Spleen (tissue), 11 donors: ENCODE results near the gene RNF212. TPM values are rescaled to one million over a fixed set of nuclear protein-coding genes. Genes with fewer than 3 reads are reported as not detected.

Source experiments
- DNase-seq: peaks from one replicate; pipeline ENCODE4 v3.0.0-alpha.2; 2020
- H3K27ac ChIP-seq, 8 donors: fragments of 200-600 bp; sonication (generic) in 7 of 8; 1 replicate in 4 of 8; 2 replicates in 4 of 8; pipeline versions ENCODE4 v1.5.0 to v1.8.0; 2016 to 2021; ENCODE audit warnings: inconsistent platforms in 4 of 8, mild to moderate bottlenecking in 4 of 8, moderate library complexity in 1 of 8
- H3K27me3 ChIP-seq, 7 donors: fragments of 200-600 bp; sonication (generic) in 6 of 7; replicated peaks in 1 of 7; 1 replicate in 4 of 7; 2 replicates in 3 of 7; pipeline versions ENCODE4 v1.5.0 to v1.8.0; 2016 to 2021; ENCODE audit warnings: inconsistent platforms in 3 of 7, mild to moderate bottlenecking in 1 of 7
- H3K36me3 ChIP-seq, 6 donors: fragments of 200-600 bp; sonication (generic) in 5 of 6; 1 replicate in 4 of 6; 2 replicates in 2 of 6; pipeline versions ENCODE4 v1.5.0 to v1.8.0; 2016 to 2021; ENCODE audit warnings: inconsistent platforms in 2 of 6
- H3K4me1 ChIP-seq, 6 donors: fragments of 200-600 bp; sonication (generic) in 5 of 6; 1 replicate in 3 of 6; 2 replicates in 3 of 6; pipeline versions ENCODE4 v1.5.0 to v1.8.0; 2016 to 2021; ENCODE audit warnings: inconsistent platforms in 3 of 6
- H3K4me3 ChIP-seq, 8 donors: fragments of 200-600 bp; sonication (generic) in 7 of 8; 1 replicate in 4 of 8; 2 replicates in 4 of 8; pipeline versions ENCODE4 v1.5.0 to v1.8.0; 2016 to 2021; ENCODE audit warnings: inconsistent platforms in 4 of 8, mild to moderate bottlenecking in 4 of 8, moderate library complexity in 2 of 8
- H3K9me3 ChIP-seq, 8 donors: fragments of 200-600 bp; sonication (generic) in 7 of 8; 1 replicate in 4 of 8; 2 replicates in 4 of 8; pipeline versions ENCODE4 v1.5.0 to v1.8.0; 2016 to 2021; ENCODE audit warnings: inconsistent platforms in 4 of 8
- CTCF ChIP-seq, 11 experiments: fragments of 200-600 bp in 7 of 11; fragments of 450-650 bp in 4 of 11; sonication (generic) in 4 of 11; IDR thresholded peaks in 8 of 11; conservative IDR thresholded peaks in 3 of 11; 1 replicate in 7 of 11; 2 replicates in 4 of 11; pipeline versions ENCODE4 v1.4.0 to v1.8.0; 2016 to 2021; ENCODE audit warnings: antibody characterized with exemption in 11 of 11, inconsistent platforms in 4 of 11, mild to moderate bottlenecking in 1 of 11
- POLR2A ChIP-seq, 3 donors: fragments of 450-650 bp; IDR thresholded peaks; one replicate each; pipeline ENCODE4 v1.5.1; 2017; ENCODE audit warnings: antibody characterized with exemption in 3 of 3, mild to moderate bottlenecking in 1 of 3
- POLR2AphosphoS5 ChIP-seq, 3 donors: sonication (generic); formaldehyde crosslinking; IDR thresholded peaks; one replicate each; pipeline ENCODE4 v1.5.1; 2017; ENCODE audit warnings: antibody characterized with exemption in 3 of 3
- WGBS, 5 donors: extraction: QIAGEN DNeasy Blood & Tissue Kit in 3 of 5; methylation state at CpG; one replicate each; pipeline versions ENCODE4 v1.1.5 to v1.1.7; 2013 to 2018; 5-methylcytosine and 5-hydroxymethylcytosine counted together
- intact Hi-C: fragments of 100-400 bp; cut with DNase I; formaldehyde crosslinking; loops from one replicate; pipeline ENCODE4 v1.15.0; 2023; ENCODE audit warnings: low total_unique reads
- polyA plus RNA-seq, 3 donors: library from polyadenylated mRNA; stranded (reverse); fragments of 200-250 nt; gene quantifications; one replicate each; pipeline ENCODE4 v1.2.1, GENCODE V29; 2013
- total RNA-seq, 7 donors: library from RNA; depleted of rRNA in 3 of 7; stranded (reverse); fragments of >200 nt in 3 of 7; fragmentation: NEBNext Ultra II Directional in 4 of 7; extraction: Animal tissue kit (Norgen Biotek cat#: 25700) in 4 of 7; gene quantifications; one replicate each; pipeline versions ENCODE4 v1.1.0 to v1.2.1, GENCODE V29; 2016 to 2021
- donor health status: healthy with polysubstance abuse.
- donor health status: DM: no; HTN: no; CAD: no; lungs with moderate emphysema.
- donor health status: DM: no; HTN: no; CAD: no.
- donor health status: Bipolar disorder and iron deficiency.
- donor health status: healthy.
- donor health status: DM: no; HTN: no; CAD: no.
- donor health status: DM: yes; HTN: yes; CAD: no.

Gene RNF212
- total and polyA plus RNA-seq, 10 donors: 0.46 to 5.6 (median 2.2) TPM

- Histone ChIP-seq H3K4me1 (no peaks in the 10 kb centered on the region), H3K36me3 (no peaks in the 10 kb centered on the region), H3K27me3 (peaks cover 0 to 15% (median 0%) of the 10 kb centered on the region in 7 donors), H3K4me3 (no peak overlapping the region), H3K27ac (no peak overlapping the region), H3K9me3 (no peaks in the 10 kb centered on the region)
- WGBS, 5 donors: 72 to 82% (median 79%) methylated on average over 12 of the region's 12 CpGs
- DNase-seq: no peak
- TF ChIP-seq CTCF (IDR thresholded peaks at IDR 0.05 in 8 of 11, conservative IDR thresholded peaks at IDR 0.05 in 3 of 11): no peak
- TF ChIP-seq POLR2AphosphoS5 (IDR thresholded peaks at IDR 0.05): no peak
- no peak for TF ChIP-seq POLR2A (IDR thresholded peaks at IDR 0.05)
- intact Hi-C loops: no loop called here
Observed at GRCh38 chr4:1105067-1105466, 8.3 kb downstream of the RNF212 start.

GRCh38 chr4:1104647-1105046 lies 8.7 kb downstream of the RNF212 start:
- no peak for TF ChIP-seq POLR2A (IDR thresholded peaks at IDR 0.05)
- no peak for TF ChIP-seq POLR2AphosphoS5 (IDR thresholded peaks at IDR 0.05)
- no peak for TF ChIP-seq CTCF (IDR thresholded peaks at IDR 0.05 in 8 of 11, conservative IDR thresholded peaks at IDR 0.05 in 3 of 11)
- H3K4me3 ChIP-seq: no peak overlapping the region
- H3K36me3 ChIP-seq: no peaks in the 10 kb centered on the region
- H3K27ac ChIP-seq: no peak overlapping the region
- no peak for DNase-seq
- intact Hi-C loops: no loop called here
- H3K9me3 ChIP-seq: no peaks in the 10 kb centered on the region
- 81 to 92% (median 88%) methylated on average over 5 to 8 of the region's 8 CpGs for WGBS, 5 donors
- no peaks in the 10 kb centered on the region for H3K4me1 ChIP-seq
- peaks cover 0 to 13% (median 0%) of the 10 kb centered on the region in 7 donors for H3K27me3 ChIP-seq

- intact Hi-C loops: no loop called here
- H3K9me3 ChIP-seq: no peaks in the 10 kb centered on the region
- no peak for DNase-seq
- no peak overlapping the region for H3K27ac ChIP-seq
- H3K4me3 ChIP-seq: no peak overlapping the region
- 86 to 90% (median 90%) methylated on average over 27 of the region's 27 CpGs for WGBS, 5 donors
- H3K36me3 ChIP-seq: no peaks in the 10 kb centered on the region
- no peaks in the 10 kb centered on the region for H3K4me1 ChIP-seq
- H3K27me3 ChIP-seq: no peaks in the 10 kb centered on the region
- TF ChIP-seq POLR2A (IDR thresholded peaks at IDR 0.05) (no peak), POLR2AphosphoS5 (IDR thresholded peaks at IDR 0.05) (no peak), CTCF (IDR thresholded peaks at IDR 0.05 in 8 of 11, conservative IDR thresholded peaks at IDR 0.05 in 3 of 11) (no peak)
Observed at GRCh38 chr4:1099684-1100335, 13.6 kb downstream of the RNF212 start.

- Histone ChIP-seq H3K9me3 (no peaks in the 10 kb centered on the region), H3K36me3 (no peaks in the 10 kb centered on the region), H3K4me1 (no peaks in the 10 kb centered on the region), H3K4me3 (no peak overlapping the region), H3K27me3 (no peaks in the 10 kb centered on the region), H3K27ac (no peak overlapping the region)
- DNase-seq: no peak
- WGBS, 5 donors: 89 to 92% (median 92%) methylated on average over 9 of the region's 9 CpGs
- intact Hi-C loops: no loop called here
- TF ChIP-seq CTCF (IDR thresholded peaks at IDR 0.05 in 8 of 11, conservative IDR thresholded peaks at IDR 0.05 in 3 of 11) (no peak), POLR2AphosphoS5 (IDR thresholded peaks at IDR 0.05) (no peak), POLR2A (IDR thresholded peaks at IDR 0.05) (no peak)
Observed at GRCh38 chr4:1099270-1099669, 14.1 kb downstream of the RNF212 start.
